ENCODE measurements around the gene VCAN. TPM values are rescaled to one million over a fixed set of nuclear protein-coding genes. Genes with fewer than 3 reads are reported as not detected.

Gene VCAN
- total RNA-seq, 4 donors from 2014 or later: 21.2 to 44.1 (median 36.5) TPM

GRCh38 chr5:83507431-83507830 lies 35.9 kb downstream of the VCAN start:
- intact Hi-C loops (cut with DNase I; ENCODE audit: low total_unique reads): no loop called here
- DNase-seq (ENCODE audit: low spot score in 2 of 2): no peak
- 35 to 44% methylated on average over 1 of the region's 1 CpG for WGBS, 2 donors
- H3K4me3 ChIP-seq (ENCODE audit: low read depth, poor library complexity, severe bottlenecking): no peak overlapping the region
- TF ChIP-seq, protein P1, sequence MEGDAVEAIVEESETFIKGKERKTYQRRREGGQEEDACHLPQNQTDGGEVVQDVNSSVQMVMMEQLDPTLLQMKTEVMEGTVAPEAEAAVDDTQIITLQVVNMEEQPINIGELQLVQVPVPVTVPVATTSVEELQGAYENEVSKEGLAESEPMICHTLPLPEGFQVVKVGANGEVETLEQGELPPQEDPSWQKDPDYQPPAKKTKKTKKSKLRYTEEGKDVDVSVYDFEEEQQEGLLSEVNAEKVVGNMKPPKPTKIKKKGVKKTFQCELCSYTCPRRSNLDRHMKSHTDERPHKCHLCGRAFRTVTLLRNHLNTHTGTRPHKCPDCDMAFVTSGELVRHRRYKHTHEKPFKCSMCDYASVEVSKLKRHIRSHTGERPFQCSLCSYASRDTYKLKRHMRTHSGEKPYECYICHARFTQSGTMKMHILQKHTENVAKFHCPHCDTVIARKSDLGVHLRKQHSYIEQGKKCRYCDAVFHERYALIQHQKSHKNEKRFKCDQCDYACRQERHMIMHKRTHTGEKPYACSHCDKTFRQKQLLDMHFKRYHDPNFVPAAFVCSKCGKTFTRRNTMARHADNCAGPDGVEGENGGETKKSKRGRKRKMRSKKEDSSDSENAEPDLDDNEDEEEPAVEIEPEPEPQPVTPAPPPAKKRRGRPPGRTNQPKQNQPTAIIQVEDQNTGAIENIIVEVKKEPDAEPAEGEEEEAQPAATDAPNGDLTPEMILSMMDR (IDR thresholded peaks at IDR 0.05): no peak
- no peak for TF ChIP-seq POLR2A (IDR thresholded peaks at IDR 0.05)

GRCh38 chr5:83509540-83509939 lies 38.0 kb downstream of the VCAN start:
- DNase-seq (ENCODE audit: low spot score in 2 of 2): no peak
- 35% methylated on average over 4 of the region's 4 CpGs for whole genome bisulfite sequencing, 2 donors
- intact Hi-C loops (cut with DNase I; ENCODE audit: low total_unique reads): no loop called here
- no peak overlapping the region for H3K4me3 ChIP-seq (ENCODE audit: low read depth, poor library complexity, severe bottlenecking)
- no peak for TF ChIP-seq POLR2A (IDR thresholded peaks at IDR 0.05)
- TF ChIP-seq, protein P1 (IDR thresholded peaks at IDR 0.05): no peak

GRCh38 chr5:83510260-83510659 lies 38.7 kb downstream of the VCAN start:
- intact Hi-C loops (cut with DNase I; ENCODE audit: low total_unique reads): no loop called here
- no peak overlapping the region for H3K4me3 ChIP-seq (ENCODE audit: low read depth, poor library complexity, severe bottlenecking)
- no peak for DNase-seq (ENCODE audit: low spot score in 2 of 2)
- no peak for TF ChIP-seq POLR2A (IDR thresholded peaks at IDR 0.05)
- TF ChIP-seq, protein P1 (IDR thresholded peaks at IDR 0.05): no peak
- 57 to 76% methylated on average over 1 of the region's 1 CpG for WGBS, 2 donors

DNA sequence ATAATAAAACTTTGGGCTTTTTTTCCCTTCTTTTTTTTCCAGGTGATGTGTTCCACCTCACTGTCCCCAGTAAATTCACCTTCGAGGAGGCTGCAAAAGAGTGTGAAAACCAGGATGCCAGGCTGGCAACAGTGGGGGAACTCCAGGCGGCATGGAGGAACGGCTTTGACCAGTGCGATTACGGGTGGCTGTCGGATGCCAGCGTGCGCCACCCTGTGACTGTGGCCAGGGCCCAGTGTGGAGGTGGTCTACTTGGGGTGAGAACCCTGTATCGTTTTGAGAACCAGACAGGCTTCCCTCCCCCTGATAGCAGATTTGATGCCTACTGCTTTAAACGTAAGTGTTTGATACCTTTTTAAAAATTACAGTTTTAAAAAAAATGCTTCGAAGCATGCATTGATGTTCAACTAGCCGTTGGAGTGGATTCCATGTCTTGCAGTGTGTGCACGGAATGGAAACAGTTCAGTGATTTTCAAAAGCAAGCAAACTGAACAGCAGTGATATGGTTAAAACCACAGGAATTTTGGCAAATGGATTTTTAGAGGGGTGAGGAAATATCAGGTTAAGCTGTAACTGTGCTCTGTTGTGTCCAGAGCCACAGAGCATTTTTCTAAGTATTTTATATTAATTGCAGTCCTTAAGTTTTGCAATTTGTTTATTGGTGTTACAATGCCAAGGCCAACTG lies 40.7 kb downstream of the VCAN start:
- TF ChIP-seq, protein P1 (IDR thresholded peaks at IDR 0.05): no peak
- no peak for TF ChIP-seq POLR2A (IDR thresholded peaks at IDR 0.05)
- DNase-seq (ENCODE audit: low spot score in 2 of 2): no peak
- intact Hi-C loops (cut with DNase I; ENCODE audit: low total_unique reads): no loop called here
- H3K4me3 ChIP-seq (ENCODE audit: low read depth, poor library complexity, severe bottlenecking): no peak overlapping the region
- 88 to 95% methylated on average over 13 of the region's 13 CpGs for WGBS, 2 donors

GRCh38 chr5:83513081-83513480 lies 41.5 kb downstream of the VCAN start:
- 45 to 64% methylated on average over 1 of the region's 1 CpG for WGBS, 2 donors
- DNase-seq (ENCODE audit: low spot score in 2 of 2): no peak
- intact Hi-C loops (cut with DNase I; ENCODE audit: low total_unique reads): no loop called here
- no peak overlapping the region for H3K4me3 ChIP-seq (ENCODE audit: low read depth, poor library complexity, severe bottlenecking)
- TF ChIP-seq POLR2A (IDR thresholded peaks at IDR 0.05): no peak
- TF ChIP-seq, protein P1 (IDR thresholded peaks at IDR 0.05): no peak

GRCh38 chr5:83513491-83513890 lies 41.9 kb downstream of the VCAN start:
- intact Hi-C loops (cut with DNase I; ENCODE audit: low total_unique reads): no loop called here
- DNase-seq (ENCODE audit: low spot score in 2 of 2): no peak
- TF ChIP-seq POLR2A (IDR thresholded peaks at IDR 0.05): no peak
- TF ChIP-seq, protein P1 (IDR thresholded peaks at IDR 0.05): no peak
- 66 to 72% methylated on average over 3 of the region's 3 CpGs for WGBS, 2 donors
- H3K4me3 ChIP-seq (ENCODE audit: low read depth, poor library complexity, severe bottlenecking): no peak overlapping the region
